Natural killer cell treated with Interleukin-12 subunit alpha and Interleukin-12 subunit beta and Interleukin-15 and Interleukin-18, amount 100 ng/mL, for 72 hours (primary cell): ENCODE measurements around the gene CCSER2. TPM values are rescaled to one million over a fixed set of nuclear protein-coding genes. Genes with fewer than 3 reads are reported as not detected.
"Not testable (repeated sequence)": the region's sequence is repeated elsewhere in the genome, so short reads cannot be mapped to it uniquely, and the experiment has no call there.

ENCODE experiments used
- ATAC-seq, 2 donors: fragments of 150-1000 bp; cut with Tn5 transposase in 1 of 2; sonication (Bioruptor Pico), chemical (Tn5 transposase) in 1 of 2; 2 replicates each; pipeline ENCODE4 v1.10.0; 2021
- DNase-seq: peaks from one replicate; pipeline ENCODE4 v3.0.0; 2022; ENCODE audit warnings: low spot score
- H3K27ac Mint-ChIP-seq, 2 donors: 1 replicate in 1 of 2; 2 replicates in 1 of 2; pipeline ENCODE4 v1.8.0; 2022; ENCODE audit warnings: mixed read lengths in 2 of 2, mild to moderate bottlenecking in 1 of 2, moderate library complexity in 1 of 2
- H3K27me3 Mint-ChIP-seq, 2 donors: 1 replicate in 1 of 2; 2 replicates in 1 of 2; pipeline ENCODE4 v1.8.0; 2022; ENCODE audit warnings: mixed read lengths in 2 of 2
- H3K36me3 Mint-ChIP-seq: one replicate; pipeline ENCODE4 v1.8.0; 2022; ENCODE audit warnings: mixed read lengths
- H3K4me1 Mint-ChIP-seq, 2 donors: 1 replicate in 1 of 2; 2 replicates in 1 of 2; pipeline ENCODE4 v1.8.0; 2022; ENCODE audit warnings: low read depth in 2 of 2, mixed read lengths in 2 of 2, mild to moderate bottlenecking in 1 of 2
- H3K4me3 Mint-ChIP-seq: one replicate; pipeline ENCODE4 v1.8.0; 2022; ENCODE audit warnings: mixed read lengths
- H3K9me3 Mint-ChIP-seq: 2 replicates; pipeline ENCODE4 v1.8.0; 2022; ENCODE audit warnings: mixed read lengths
- total RNA-seq, 2 donors: library from RNA; stranded (reverse); gene quantifications; one replicate each; pipeline ENCODE4 v1.2.3, GENCODE V29; 2022

CCSER2 gene
- total RNA-seq, 2 donors from 2014 or later: 90.4 to 135 TPM

DNA sequence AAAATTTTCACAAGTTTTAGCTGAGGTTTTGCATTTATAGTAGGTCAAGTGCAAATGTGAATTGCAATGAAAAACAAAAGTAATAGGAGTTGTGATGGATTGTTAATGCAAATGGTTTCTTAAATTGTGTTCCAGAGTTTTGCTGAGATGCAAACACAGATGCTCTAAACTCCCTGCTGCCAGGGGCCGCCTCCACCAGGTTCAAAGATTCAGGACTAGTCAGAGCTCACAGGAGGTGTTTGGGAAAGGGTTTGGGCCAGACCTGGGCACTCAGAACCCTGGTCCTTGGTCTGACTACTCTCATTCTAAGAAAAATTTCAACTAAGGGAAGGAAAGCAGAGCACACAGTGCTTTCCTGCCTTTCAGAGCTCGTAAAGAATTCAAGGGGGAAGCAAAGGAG lies 193.1 kb downstream of the CCSER2 start:
- ATAC-seq (no peak), DNase-seq (no peak)
- Mint-ChIP-seq H3K9me3 (no peaks in the 10 kb centered on the region), H3K4me3 (no peak overlapping the region), H3K27ac (no peak overlapping the region), H3K36me3 (no peaks in the 10 kb centered on the region), H3K27me3 (no peaks in the 10 kb centered on the region), H3K4me1 (peaks cover 0 to 5% of the 10 kb centered on the region in 2 donors)

DNA sequence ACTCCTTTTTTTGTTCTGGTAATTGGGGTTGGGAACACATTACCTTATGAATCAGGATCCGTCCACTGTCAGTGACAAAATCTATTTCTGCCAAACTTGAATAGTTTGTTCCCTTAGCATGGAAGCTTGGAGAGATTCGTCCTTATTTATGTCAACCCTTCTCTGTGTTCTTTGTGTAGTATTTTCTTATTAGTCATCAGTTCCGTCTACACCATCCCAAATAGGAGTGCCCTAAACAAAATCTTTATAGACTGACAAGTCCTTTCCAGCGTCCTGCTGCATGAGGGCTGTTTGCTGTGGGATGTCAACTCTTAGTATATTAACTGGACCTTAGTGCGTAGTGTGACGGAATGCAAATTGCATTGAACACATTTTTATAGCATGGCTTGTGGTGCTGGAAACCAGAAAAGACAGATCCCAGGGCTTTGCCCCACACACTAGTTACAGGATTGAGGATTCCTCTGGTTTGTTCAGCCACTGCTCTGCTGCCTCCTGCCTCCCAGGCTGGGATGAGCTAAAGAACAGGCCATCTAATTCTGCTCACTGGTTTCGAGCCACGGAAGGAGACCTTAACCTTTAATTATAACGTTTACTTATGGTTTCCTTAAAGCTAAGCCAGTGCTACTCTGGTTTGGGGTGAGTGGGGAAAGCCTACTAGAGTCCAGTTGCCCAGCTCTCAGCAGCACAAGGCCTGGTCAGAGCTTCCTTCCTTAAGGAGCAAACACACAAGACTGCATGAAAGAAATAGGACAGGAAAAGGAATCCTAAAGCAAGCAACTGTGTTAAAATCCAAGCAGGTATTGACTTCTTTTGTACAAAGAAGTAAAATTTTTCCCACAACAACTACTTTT lies 194.4 kb downstream of the CCSER2 start:
- Mint-ChIP-seq H3K9me3 (no peaks in the 10 kb centered on the region), H3K4me3 (no peak overlapping the region), H3K36me3 (no peaks in the 10 kb centered on the region), H3K27me3 (no peaks in the 10 kb centered on the region), H3K4me1 (peaks cover 0 to 5% of the 10 kb centered on the region in 2 donors), H3K27ac (no peak overlapping the region)
- no peak for ATAC-seq
- no peak for DNase-seq

DNA sequence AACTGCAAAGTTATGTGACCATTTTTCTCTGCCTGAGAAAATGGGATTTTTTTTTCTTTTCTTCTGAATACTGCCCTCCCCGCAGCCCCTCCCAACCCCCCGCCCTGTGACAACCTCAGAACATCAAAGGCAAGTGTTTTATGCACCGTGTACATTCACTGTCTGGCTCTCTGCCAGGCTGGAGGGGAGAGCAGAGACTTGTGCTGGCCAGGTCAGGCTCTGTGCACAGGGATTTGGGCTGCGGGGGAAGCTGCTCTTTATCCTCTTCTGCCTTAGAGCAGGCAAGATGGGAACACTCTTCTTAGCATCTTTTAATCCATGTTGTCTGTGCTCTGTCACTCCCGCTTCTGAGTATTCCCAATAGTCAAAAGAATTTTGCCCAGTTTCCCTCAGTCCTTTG lies 195.1 kb downstream of the CCSER2 start:
- H3K27me3 Mint-ChIP-seq: no peaks in the 10 kb centered on the region
- no peak overlapping the region for H3K27ac Mint-ChIP-seq
- peaks cover 0 to 5% of the 10 kb centered on the region in 2 donors for H3K4me1 Mint-ChIP-seq
- ATAC-seq (no peak), DNase-seq (no peak)
- H3K4me3 Mint-ChIP-seq: no peak overlapping the region
- no peaks in the 10 kb centered on the region for H3K9me3 Mint-ChIP-seq
- no peaks in the 10 kb centered on the region for H3K36me3 Mint-ChIP-seq

DNA sequence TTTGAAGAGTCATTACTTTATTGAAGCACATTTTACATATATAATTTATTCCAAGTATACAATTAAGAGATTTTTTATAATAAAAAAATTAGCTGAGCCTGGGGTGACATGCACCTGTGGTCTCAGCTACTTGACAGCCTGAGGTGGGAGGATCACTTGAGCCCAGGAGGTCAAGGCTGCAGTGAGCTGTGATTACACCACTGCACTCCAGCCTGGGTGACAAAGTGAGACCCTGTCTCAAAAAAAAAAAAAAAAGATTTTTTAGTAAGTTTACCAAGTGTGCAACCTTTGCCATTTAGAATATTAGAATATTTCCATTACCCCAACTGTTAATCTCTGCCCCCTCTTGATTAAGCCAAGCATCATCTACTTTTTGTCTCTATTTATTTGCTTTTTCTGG lies 196.0 kb downstream of the CCSER2 start:
- DNase-seq (no peak), ATAC-seq (no peak)
- no peak overlapping the region for H3K27ac Mint-ChIP-seq
- H3K27me3 Mint-ChIP-seq: no peaks in the 10 kb centered on the region
- H3K36me3 Mint-ChIP-seq: no peaks in the 10 kb centered on the region
- peaks cover 0 to 5% of the 10 kb centered on the region in 2 donors for H3K4me1 Mint-ChIP-seq
- no peaks in the 10 kb centered on the region for H3K9me3 Mint-ChIP-seq
- H3K4me3 Mint-ChIP-seq: no peak overlapping the region

DNA sequence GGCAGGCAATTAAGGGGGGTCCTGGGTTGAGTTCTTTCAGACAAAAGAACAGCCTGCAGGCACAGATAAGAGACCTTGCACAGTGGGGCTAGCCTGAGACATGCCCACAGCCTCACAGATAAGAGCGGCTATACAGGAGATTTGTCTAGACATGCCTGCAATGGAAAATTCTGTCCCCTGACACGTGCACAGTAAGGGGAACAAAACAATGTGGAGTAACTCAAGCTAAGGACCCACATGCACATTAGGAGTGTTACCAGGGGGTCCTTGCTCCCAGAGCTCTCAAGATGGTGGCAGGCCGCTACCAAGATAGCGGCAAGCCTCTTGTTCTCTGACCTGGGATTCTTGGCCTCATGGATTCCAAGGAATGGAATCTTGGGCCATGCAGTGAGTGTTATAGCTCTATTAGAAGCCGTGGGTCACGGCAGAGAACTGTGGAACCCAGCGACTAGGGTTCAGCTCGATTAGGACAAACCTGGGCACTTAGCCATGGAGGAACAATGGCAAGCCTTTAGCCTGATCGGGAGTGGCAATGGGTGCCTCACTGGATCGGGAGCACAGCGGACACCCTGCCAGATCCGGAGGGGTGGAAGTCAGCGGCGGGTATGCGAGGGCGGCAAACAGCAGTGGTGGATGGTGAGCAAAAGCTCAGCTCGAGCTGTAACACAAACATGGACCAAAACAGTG lies 196.9 kb downstream of the CCSER2 start:
- Mint-ChIP-seq H3K27me3 (no peaks in the 10 kb centered on the region), H3K27ac (no peak overlapping the region), H3K4me3 (no peak overlapping the region), H3K9me3 (no peaks in the 10 kb centered on the region), H3K4me1 (peaks cover 0 to 5% of the 10 kb centered on the region in 2 donors), H3K36me3 (no peaks in the 10 kb centered on the region)
- no peak for ATAC-seq
- DNase-seq: no peak

DNA sequence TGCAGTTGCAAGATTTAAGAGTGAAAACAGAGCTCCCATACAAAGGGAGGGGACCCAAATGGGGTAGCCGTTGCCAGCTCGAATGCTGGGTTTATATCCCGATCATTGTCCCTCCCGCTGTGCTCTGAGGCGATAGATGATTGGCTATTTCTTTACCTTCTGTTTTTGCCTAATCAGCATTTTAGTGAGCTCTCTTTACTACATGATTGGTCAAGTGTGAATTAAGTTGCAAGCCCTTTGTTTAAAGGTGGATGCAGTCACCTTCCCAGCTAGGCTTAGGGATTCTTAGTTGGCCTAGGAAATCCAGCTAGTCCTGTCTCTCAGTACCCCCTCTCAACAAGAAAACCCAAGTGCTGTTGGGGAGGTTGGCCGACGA lies 197.4 kb downstream of the CCSER2 start:
- H3K4me3 Mint-ChIP-seq, H3K27ac Mint-ChIP-seq, ATAC-seq, H3K27me3 Mint-ChIP-seq, H3K4me1 Mint-ChIP-seq, DNase-seq, H3K9me3 Mint-ChIP-seq, H3K36me3 Mint-ChIP-seq: not testable (repeated sequence)

DNA sequence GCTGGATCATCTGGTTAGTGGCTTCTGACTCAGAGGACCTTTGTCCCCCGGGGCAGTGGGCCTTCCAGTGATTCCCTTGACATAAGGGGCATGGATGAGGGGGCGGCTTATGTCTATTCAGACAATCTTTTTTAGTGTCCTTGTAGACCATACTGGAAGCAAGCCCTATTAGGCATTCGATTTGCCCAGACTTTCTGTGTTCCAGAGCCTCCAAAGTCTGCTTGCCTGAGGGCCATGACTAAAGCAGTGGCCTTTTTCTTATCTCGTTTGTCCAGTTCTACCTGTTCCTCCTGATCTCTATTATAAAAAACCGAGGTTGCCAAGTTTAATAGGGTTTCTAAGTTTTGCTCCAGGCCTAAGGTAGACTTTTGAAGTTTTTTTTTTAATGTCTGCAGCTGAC lies 199.0 kb downstream of the CCSER2 start:
- ATAC-seq, H3K4me3 Mint-ChIP-seq: not testable (repeated sequence)

DNA sequence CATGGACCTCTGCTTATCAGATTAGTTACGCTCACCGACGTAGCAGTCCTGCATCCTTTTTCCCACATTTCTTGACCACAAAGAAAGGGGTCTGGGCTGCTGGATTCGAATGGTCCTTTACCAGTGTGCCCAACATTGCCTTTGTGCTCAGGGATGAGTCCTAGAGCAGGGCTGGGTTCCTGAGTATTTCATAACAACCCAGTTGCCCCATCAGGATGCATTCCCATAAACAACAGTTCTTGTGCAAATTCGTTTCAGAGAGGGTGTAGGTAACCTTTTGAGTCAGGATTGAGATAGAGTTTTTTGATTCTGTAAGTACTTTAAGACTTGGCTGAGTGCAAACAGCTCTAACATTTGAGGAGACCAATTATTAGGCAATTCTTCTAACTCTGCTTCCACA lies 200.1 kb downstream of the CCSER2 start:
- not testable (repeated sequence) for H3K4me1 Mint-ChIP-seq, H3K9me3 Mint-ChIP-seq, H3K36me3 Mint-ChIP-seq, H3K4me3 Mint-ChIP-seq, ATAC-seq, H3K27ac Mint-ChIP-seq, DNase-seq, H3K27me3 Mint-ChIP-seq

More for the DNA sequence above, 199.0 kb downstream of the CCSER2 start:
- not testable (repeated sequence) for H3K36me3 Mint-ChIP-seq, H3K27me3 Mint-ChIP-seq, H3K27ac Mint-ChIP-seq, H3K9me3 Mint-ChIP-seq, H3K4me1 Mint-ChIP-seq, DNase-seq

DNA sequence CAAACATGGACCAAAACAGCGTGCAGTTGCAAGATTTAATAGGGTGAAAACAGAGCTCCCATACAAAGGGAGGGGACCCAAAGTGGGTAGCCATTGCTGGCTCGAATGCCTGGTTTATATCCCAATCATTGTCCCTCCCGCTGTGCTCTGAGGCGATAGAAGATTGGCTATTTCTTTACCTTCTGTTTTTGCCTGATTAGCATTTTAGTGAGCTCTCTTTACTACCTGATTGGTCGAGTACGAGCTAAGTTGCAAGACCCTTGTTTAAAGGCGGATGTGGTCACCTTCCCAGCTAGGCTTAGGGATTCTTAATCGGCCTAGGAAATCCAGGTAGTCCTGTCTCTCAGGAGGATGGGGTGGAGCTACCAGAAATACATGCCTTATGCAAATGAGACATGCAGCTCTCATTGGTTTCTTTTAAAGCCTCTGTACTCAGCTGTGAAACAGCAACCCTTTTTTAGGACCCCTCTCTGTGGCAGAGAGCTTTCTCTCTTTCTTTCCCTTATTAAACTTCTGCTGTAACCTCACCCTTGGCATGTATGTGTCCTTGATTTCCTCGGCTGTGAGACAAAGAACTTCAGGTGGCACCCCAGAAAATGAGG lies 202.4 kb downstream of the CCSER2 start:
- DNase-seq: no peak
- H3K27ac Mint-ChIP-seq: no peak overlapping the region
- H3K9me3 Mint-ChIP-seq: no peaks in the 10 kb centered on the region
- no peaks in the 10 kb centered on the region for H3K36me3 Mint-ChIP-seq
- no peak for ATAC-seq
- H3K27me3 Mint-ChIP-seq: peaks cover 0 to 6% of the 10 kb centered on the region in 2 donors
- no peak overlapping the region for H3K4me3 Mint-ChIP-seq
- no peaks in the 10 kb centered on the region for H3K4me1 Mint-ChIP-seq

DNA sequence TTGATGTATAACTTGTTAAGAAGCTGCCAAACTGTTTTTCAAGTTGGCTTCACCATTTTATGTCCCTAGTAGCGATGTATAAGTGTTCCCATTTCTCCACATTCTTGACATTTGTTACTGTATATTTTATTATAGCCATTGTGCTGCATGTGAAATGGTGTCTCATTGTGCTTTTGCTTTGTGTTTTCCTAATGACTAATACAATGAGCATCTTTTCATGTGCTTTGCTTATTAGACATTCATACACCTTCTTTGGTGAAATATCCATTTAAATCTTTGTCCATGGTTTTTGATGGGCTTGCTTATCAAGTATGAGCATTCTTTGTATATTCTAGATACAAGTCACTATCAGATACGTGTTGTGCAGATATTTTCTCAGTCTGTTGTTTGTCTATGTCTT lies 203.0 kb downstream of the CCSER2 start:
- Mint-ChIP-seq H3K4me1 (no peaks in the 10 kb centered on the region), H3K27ac (no peak overlapping the region), H3K36me3 (no peaks in the 10 kb centered on the region), H3K27me3 (peaks cover 0 to 8% of the 10 kb centered on the region in 2 donors), H3K4me3 (no peak overlapping the region), H3K9me3 (no peaks in the 10 kb centered on the region)
- no peak for ATAC-seq
- no peak for DNase-seq

DNA sequence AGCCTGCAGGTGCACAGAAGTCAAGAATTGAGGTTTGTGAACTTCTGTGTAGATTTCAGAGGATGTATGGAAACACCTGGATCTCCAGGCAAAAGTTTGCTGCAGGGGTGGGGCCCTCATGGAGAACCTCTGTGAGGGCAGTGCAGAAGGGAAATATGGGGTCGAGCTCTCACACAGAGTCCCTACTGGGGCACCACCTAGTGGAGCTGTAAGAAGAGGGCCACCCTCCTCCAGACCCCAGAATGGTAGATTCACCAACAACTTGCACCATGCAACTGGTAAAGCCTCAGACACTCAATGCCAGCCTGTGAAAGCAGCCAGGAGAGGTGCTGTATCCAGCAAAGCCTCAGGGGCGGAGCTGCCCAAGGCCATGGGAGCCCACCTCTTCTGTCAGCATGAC lies 205.8 kb downstream of the CCSER2 start:
- H3K4me3 Mint-ChIP-seq: no peak overlapping the region
- ATAC-seq (no peak), DNase-seq (no peak)
- H3K4me1 Mint-ChIP-seq: peaks cover 7 to 8% of the 10 kb centered on the region in 2 donors
- no peaks in the 10 kb centered on the region for H3K36me3 Mint-ChIP-seq
- no peaks in the 10 kb centered on the region for H3K9me3 Mint-ChIP-seq
- no peak overlapping the region for H3K27ac Mint-ChIP-seq
- peaks cover 2 to 8% of the 10 kb centered on the region in 2 donors for H3K27me3 Mint-ChIP-seq

DNA sequence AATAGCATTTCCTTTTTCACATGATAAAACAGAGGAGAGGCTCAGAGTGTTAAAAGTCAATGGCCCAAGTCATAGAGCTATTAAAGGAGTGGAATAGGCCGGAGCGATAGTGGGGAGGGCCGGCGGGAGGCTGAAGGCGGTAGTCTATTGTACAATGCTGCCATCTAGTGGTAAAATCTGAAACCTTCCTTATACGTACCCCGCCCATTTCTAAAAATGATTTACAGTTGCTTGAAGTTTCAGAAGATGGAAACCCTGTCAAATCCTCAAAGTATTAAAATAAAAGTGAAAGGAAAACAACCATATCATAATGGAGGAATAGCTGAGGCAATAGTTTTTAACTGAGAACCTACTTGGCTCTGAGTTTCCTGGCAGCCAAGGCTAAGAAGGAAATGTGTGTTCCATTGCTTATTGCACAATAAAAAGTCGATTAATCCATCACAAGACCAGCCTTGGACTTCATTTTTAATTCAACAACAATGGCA lies 209.1 kb downstream of the CCSER2 start:
- H3K4me3 Mint-ChIP-seq: no peak overlapping the region
- no peaks in the 10 kb centered on the region for H3K9me3 Mint-ChIP-seq
- H3K4me1 Mint-ChIP-seq: peaks cover 7 to 8% of the 10 kb centered on the region in 2 donors
- no peaks in the 10 kb centered on the region for H3K36me3 Mint-ChIP-seq
- H3K27me3 Mint-ChIP-seq: peaks cover 8 to 25% of the 10 kb centered on the region in 2 donors
- DNase-seq (peak; percentile 74), ATAC-seq (peak; percentile 78 to 80)
- no peak overlapping the region for H3K27ac Mint-ChIP-seq

DNA sequence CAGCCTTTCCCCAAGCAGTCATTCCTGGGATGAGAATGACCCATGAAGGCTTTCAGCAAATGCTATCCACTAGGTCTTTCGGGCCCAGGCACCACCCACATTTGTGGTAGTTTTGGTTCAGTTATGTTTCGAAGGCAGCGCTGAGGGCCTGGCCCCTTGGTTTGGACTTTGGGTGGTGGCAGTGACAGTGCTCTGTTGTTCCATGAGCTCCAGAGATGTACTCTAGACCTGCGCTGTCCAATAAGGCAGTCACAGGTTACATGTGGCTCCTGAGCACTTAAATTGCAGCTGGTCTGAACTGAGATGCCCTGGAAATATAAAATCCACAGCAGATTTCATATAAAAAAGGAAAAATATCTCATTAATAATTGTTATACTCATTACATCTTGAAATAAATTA lies 209.6 kb downstream of the CCSER2 start:
- Mint-ChIP-seq H3K36me3 (no peaks in the 10 kb centered on the region), H3K27ac (no peak overlapping the region), H3K9me3 (no peaks in the 10 kb centered on the region), H3K4me1 (peaks cover 7 to 8% of the 10 kb centered on the region in 2 donors), H3K27me3 (peaks cover 8 to 24% of the 10 kb centered on the region in 2 donors), H3K4me3 (no peak overlapping the region)
- no peak for ATAC-seq
- no peak for DNase-seq

DNA sequence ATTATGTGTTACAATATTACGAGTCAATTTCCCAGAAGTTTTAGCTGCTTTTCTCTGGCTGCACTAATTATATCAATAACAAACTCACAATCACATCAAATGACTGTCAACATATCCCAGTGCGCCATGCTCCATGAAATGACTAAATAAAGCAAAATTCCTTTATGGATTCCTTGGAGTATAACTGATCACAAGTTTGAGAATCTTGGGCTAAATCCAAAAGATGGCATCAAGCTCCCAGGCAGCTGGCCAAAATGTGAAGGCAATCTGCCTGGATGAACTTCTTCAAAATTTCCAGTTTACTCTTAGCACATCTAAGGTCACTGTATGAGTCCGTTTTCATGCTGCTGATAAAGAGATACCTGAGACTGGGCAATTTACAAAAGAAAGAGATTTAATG lies 210.8 kb downstream of the CCSER2 start:
- peaks cover 7 to 8% of the 10 kb centered on the region in 2 donors for H3K4me1 Mint-ChIP-seq
- no peak overlapping the region for H3K4me3 Mint-ChIP-seq
- no peak overlapping the region for H3K27ac Mint-ChIP-seq
- no peaks in the 10 kb centered on the region for H3K36me3 Mint-ChIP-seq
- DNase-seq (no peak), ATAC-seq (no peak)
- H3K27me3 Mint-ChIP-seq: peaks cover 8 to 25% of the 10 kb centered on the region in 2 donors
- no peaks in the 10 kb centered on the region for H3K9me3 Mint-ChIP-seq
